ENCODE data around the gene SEZ6.
A peak's percentile ranks its signal among the peaks of the same experiment; 100 is the strongest.
"Not testable (repeated sequence)": the region's sequence is repeated elsewhere in the genome, so short reads cannot be mapped to it uniquely, and the experiment has no call there.

The SEZ6 gene

DNA sequence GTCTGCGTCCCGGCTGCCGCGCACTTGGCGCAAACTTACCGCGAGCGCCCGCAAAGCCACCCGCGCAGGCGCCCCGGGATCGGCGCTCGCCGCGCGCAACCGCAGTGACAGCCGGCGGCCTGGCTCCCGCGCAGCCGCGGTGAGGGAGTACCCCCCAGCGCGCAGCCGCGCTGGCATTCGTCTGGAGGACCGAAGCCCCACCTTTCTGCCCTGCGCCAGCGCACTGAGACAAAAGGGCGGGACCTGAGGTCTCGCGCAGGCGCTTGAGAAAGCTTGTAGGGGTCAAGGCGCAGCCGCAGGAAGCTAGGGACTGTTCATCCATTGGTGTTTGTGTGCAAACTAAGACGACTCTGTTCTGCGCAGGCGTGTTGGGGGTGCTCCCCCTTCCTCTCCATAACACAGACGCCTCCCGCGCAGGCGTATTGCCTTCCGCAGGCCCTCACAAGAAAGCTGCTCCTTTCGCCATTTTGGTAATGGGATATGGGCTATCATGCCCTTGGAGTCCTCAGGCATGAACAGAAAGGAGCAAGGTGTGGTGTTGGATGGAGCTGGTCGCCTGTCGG, 54.3 kb downstream of the SEZ6 start, which contains the start of gene PHF12:
PHF12 (minus strand) TSS at position 91 of the 563 bp plus-strand sequence. CDS start 558 bp downstream, outside the sequence.
- peak; percentile 99 for DNase-seq

DNA sequence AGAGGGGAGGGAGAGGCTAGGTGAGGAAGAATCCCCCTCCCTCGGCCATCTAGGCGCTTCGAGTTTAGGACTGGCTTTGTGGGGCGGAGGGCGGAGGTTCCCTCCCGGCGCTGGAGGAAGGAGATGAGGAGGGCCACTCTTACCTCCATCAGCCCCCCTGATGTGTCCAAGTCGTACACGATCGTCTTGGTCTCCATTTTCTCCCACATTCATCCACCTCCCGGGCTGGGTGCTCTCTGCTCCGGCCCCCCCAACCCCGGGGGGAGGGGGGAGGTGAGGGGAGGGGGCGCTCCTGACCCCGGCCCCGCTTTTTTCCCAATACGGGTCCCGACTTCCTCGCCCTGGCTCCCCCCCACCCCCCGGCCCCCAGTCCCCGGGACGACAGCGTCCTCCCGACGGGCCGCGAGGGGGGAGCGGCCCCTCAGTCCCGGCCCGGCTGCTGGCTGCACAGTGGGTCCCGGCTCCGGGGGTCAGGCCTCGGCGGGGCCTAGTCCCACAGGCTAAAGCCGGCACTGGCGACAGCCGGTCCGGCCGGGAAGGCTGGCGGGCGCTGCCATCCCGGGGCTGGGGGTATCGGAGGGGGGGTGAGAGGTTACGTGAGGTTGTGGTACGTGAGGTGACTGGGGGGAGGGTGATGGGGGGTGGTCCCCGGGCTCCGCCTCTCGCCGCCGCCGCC, 54.9 kb downstream of the SEZ6 start:
- no peak for DNase-seq

DNA sequence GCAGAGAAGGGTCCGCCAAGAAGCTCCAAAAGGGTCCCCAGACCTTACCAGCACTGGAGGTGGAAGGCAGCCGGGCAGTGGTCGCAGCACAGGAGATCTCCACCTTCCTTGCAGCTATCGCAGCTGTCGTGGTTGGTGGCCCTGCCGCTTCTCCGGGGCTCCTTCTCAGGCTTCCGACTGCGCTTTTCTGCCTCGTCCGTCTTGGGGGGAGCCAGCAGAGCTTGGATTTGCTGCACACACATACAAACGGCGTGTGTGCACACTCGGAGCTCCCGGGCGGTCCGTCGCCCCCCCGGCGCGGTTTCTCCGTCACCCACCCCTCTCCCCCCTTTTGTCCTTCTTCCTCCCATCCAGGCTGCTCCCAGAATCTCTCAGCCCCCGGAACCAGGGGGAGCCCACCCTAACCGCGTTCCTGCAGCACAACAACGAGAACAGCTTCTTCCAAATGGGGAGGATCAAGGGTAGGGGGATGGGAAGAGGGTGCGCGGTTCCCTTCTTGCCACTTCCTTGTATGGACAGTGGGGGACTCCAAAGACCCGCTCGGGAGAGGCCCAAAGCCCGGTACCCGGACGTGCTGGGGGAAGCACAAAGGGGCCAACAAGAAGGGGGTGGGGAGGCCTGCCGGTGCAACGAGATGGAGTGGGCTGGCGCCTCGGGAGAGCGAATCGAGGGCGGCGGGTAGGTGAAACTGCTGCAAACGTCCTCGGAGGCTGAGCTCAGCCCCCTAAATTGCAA, 55.6 kb downstream of the SEZ6 start:
- DNase-seq: peak; percentile 63

DNA sequence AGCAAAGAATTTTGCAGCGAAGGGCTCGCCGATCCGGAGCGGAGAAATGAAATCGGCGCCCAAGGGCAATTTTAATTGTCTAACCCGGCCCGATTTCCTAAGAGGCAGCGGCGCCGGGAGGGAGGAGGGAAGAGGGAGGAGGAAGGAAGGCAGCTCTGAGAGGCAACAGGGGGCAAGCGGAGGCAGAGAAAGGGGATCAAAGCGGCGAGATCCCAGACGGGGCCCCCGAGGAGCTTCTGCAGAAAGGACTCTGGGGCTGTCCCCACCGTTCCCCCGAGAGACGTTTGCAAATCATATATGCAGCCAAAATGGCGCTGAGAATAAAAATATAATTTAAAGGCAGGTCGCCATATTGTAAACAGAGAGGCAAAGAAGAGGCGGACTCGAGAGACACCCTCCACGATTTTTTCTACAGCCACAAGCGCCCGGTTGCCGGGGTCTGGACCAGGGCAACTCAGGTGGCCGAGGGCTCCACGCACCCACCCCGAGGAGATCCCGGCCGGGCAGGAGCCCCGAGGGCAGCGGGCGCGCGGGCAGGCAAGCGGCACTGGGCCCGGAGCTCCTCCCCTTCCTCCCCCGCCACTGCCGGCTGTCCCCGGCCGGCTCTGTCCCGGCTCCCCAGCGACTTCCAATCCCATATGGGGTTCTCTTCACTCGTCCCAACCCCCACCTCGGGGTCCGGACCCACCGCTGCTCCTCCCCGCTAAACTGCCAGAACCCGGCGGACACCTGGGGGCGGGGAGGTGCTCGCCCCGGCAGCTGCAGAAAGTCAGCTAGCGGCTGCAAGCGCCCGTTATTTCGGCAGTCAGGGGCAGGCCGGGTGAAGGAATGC, 56.4 kb downstream of the SEZ6 start:
- DNase-seq: peak; percentile 78

DNA sequence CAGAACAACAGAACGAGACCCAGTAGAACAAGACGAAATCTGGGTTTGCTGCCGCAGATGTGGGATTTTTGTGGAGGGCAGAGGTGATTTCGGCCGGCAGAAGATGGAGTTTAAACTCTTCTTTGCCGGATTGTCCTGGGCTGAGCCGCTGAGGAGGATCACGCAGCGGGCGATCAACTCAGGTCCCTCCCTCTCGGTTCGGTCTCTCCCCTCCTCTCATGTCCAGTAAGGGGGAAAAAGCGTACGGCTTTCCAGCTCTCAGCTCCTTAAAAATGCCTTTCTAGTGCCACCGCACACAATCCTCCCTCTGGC, 57.0 kb downstream of the SEZ6 start:
- DNase-seq: no peak

DNA sequence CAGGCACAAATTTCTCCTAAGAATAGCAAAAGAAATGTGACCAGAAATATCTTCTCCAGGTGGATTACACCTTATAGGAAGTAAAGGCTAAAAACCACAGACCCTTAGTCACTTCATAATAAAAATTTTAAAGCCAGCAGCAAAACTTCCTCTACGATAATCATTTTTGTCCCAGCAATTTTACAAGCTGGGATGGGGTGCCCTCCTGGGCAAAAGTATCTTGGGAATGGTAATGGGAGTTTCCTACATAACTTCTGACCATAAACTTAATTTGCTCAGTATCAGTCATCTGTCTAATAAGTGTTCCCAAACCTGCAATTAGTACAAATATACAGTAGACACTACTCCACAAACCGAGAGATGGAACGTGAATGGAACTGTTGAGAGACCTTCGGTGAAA, 57.5 kb downstream of the SEZ6 start:
- DNase-seq: no peak

DNA sequence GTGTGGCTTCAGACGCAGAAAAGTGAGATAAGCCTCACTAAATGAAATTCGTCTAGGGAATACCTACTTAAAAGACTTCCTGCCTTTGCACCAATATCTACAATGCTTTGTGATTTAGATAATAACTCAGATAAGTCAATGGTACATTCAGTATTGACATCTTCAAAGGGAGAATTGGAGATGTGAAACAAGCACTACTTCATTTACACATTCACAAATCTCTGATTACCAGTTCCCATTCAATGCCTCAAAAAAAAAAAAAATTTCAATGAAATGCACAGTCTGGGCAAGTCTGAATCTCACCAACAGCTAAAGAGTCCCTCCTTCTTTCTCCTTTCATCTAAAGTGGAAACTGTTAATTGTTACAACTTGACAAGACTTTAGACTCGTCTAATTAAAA, 58.2 kb downstream of the SEZ6 start:
- no peak for DNase-seq

DNA sequence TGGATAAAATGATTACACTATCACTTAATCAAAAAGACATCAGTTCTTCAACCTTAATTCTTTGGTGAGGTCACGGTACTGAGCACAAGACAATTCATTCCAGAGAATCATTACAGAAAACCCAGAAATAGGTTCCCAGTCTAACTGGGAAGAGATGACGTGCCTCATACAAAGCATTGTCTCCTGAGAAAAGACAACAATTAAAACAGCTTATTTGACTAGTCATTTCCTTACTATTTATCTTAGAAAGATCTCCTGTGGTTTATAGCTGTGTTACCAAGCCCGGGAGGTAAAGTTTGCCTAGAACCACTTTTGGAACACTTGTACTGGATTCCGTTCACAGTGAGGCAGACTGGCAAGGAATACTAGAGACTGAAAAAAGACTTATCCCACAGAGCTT, 59.6 kb downstream of the SEZ6 start:
- no peak for DNase-seq

DNA sequence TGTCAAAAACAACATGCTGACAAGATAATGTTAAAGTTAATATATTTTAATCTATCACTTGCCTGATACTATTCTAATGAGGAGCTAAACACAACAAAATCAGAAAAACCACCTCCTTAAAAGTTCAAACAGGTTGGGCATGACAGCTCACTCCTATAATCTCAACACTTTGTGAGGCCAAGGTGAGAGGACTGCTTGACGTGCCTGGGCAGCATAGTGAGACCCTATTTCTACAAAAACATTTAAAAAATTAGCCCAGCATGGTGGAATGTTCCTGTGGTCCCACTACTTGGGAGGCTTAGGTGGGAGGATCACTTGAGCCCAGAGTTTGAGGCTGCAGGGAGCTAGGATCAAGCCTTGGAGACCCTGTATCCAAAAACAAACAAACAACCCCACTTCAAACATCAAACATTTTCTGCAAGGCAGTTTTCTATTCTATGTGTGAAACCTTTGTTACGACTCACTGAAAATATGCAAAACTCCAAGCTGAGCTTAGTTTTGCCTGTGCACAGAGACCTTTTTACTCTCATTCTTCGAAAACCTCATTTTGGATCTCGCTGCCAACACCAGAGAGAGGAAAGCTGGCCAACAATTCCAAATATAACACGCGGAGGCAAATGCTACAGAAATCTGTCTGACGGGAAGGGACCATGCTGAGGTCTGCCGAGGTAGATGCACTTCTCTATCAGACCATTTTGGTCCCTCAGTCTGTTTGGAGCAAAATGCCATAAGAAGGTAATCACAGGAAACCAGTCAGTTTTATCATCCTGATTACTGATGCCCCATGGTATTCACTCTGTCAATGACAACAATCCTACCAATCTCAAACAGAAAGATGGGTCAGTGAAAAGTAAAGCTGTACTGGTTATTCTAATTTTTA, 60.7 kb downstream of the SEZ6 start:
- DNase-seq: no peak

DNA sequence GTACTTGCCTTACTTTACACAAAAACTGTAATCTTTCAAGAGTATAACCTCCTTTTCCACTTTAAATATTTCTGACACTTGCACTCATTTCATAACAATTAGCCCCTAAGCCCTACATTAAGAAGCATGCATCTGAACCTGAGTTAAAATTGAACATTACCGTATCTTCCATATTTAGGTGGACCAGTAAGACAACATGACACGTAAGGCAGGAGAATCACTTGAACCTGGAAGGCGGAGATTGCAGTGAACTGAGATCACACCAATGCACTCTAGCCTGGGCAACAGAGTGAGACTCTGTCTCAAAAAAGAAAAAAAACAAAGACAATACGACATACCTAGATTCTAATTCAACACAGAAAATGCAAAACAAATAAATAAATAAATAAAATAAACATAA, 61.5 kb downstream of the SEZ6 start:
- no peak for DNase-seq

DNA sequence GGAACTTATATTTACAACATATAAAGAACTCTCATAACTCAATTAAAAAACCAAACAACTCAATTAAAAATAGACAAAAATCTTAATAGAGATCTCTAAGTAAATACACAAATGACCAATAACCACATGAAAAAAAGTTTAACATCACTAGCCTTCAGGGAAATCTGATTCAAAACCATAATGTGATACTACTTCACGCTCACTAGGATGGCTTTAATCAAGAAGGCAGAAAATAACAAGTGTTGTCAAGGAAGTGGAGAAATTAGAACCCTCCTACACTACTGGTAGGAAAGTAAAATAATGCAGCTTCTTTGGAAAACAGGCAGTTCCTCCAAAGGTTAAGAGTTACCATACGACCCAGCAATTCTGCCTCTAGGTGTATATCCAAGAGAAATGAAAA, 62.9 kb downstream of the SEZ6 start:
- DNase-seq: no peak

DNA sequence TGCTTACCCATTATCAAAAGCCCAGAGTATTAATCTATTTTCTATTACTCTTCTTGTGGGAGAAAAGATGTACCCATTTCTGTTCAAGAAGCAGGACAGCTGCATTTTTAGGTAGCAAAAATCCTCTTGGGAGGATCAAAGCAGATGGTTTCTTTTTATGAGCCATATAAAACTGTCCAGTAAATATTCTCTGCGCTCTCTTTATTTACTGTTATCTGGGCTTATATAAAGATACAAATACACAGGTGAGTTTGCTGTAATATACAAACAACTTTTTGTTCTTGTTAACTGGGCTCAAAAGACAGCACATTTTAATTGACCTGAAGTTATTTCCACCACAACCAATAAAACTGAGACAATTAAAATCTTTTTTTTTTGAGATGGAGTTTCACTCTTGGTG, 64.6 kb downstream of the SEZ6 start:
- no peak for DNase-seq

DNA sequence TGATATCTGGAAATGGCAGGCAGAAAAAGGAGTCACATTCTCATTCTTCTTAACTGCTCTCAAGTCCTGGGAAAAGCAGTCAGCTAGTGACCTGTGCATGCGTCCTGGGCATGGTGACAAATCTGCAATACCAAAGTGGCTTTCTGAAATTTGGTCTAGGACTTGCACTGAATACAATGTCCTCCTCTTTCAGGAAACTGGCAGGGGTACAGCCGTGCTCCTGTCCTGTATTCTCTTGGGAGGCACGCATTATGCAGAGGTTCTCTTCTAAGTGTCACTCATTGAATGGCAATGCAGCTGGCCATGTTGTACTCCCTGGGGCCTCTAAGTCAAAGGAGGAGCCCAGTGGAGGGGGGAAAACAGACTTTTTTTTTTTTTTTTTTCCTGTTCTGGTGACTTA, 65.2 kb downstream of the SEZ6 start:
- DNase-seq: no peak

DNA sequence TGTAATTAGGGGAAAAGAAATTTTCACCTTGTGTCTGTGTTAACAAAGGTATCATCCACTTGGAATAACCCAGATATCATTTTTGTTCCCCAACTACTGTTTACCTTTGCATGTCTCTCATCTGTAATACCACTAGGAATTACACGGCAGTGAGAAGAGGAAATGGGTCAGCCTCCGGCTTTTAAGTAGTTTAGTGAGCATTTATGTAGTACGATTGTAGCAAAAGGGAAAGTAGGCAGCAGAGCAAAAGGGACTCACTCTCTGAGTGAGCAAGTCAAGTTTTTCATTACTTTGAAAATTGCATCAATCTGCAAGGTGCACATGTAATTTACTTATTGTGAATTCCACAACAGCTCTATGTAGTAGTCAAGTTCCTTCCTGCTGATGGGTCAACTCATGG, 65.7 kb downstream of the SEZ6 start:
- no peak for DNase-seq

DNA sequence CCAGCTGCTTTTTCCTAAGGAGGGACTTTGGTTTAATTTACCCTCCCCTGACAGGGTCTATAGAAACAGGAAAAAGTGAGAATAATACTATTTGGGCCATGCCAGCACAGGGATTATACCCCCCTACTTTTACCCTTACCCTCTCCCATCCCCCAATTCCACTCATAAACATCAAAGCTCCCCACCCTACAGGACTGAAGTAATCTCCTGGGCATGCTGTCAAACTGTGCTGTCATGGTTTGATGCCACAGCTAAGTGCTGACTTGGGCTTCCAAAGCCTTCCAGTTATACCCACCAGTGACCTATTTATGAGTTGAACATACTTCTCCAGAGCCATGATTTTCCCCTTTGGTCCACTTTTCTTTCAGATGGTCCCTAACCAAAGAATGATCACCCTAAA, 67.3 kb downstream of the SEZ6 start:
- no peak for DNase-seq

DNA sequence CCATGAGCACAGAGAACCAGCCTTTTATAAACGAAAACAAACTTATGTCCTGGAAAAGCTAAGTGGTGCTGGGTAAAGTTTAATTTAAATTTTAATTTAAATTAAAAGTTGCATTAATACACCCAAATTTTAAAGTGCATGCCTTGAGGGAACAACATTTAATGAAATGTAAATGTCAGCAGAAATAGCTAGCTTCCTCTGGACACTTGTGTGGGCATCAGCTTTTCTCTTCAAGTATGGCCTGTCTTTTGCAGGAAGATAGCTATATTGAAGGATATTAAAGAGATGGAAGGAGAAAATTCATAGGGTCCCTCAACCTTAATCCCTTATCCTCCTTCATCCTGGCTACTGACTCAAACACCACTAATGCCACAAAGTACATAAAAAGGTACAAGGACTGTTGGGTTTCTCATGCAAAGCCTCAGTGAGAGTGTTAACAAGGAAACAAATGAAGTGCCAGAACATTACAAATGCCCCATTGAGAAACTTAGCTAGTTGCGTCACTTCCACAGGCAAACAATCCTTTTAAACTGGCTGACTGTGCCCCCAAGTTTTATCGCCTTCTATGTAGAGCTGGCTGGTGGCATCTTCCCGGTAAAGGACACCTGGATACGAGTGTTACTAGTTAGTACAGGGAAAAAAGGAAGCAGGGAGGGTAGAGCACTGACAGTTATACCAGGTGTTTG, 68.6 kb downstream of the SEZ6 start:
- DNase-seq: no peak

DNA sequence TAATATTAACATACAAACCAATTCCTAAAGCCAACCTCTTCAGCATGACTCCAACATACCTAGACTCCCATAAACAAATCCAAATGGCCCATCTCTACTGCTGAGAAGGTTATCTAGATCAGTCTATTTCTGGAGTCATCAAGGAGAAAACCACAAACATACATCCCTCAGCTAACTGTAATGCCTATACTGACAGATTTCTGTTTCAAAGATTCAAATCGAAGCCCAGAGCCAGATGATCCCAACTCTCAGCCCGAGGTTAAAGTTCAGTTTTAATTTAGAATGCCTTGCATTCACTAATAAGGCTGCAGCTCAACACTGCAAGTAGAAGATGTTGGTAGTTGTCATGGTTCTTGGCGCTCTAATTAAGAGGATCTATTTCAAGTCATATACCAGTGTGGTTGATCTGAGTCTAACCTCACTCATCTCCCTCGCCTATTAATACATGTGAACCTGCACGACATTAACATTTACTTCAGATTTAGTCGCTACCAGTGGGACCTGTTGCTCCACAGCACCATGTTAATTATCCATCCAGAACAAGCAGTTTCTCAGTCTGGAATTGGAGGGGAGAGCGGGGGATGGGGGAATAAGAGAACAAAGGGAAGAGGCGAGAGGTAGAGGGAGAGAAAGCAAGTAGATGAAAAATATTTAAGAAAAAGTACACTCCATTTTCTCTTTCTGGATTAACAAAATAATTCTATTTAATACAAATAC, 69.9 kb downstream of the SEZ6 start:
- no peak for DNase-seq

DNA sequence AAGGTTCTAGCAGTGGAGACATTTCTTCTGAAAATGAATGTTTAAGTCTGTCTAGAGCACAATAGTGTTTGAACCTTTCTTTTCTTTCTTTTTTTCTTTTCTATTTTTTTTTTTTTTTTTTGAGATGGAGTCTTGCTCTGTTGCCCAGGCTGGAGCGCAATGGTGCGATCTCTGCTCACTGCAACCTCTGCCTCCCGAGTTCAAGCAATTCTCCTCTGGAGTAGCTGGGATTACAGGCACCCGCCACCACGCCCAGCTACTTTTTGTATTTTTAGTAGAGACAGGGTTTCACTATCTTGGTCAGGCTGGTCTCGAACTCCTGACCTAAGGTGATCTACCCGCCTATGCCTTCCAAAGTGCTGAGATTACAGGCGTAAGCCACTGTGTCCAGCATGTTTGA, 71.3 kb downstream of the SEZ6 start:
- not testable (repeated sequence) for DNase-seq

DNA sequence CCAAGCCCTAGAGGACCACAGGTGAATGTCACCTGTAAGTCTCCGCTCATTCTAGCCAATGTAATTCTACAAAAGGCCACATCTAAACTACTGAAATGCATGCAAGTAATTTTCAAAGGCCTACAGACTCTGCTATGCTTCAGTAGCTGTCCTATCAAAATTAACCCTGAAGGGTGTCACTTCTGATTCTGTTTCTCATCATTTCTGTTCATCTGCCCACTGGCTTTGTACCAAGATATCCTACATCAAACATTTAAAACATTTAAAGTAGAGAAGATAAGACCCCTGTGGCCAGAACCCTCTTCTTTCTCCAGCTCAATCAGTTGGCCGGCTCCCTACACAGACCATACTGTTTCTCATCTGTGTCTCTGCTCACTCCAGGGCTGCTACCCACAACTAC, 76.0 kb downstream of the SEZ6 start:
- no peak for DNase-seq

DNA sequence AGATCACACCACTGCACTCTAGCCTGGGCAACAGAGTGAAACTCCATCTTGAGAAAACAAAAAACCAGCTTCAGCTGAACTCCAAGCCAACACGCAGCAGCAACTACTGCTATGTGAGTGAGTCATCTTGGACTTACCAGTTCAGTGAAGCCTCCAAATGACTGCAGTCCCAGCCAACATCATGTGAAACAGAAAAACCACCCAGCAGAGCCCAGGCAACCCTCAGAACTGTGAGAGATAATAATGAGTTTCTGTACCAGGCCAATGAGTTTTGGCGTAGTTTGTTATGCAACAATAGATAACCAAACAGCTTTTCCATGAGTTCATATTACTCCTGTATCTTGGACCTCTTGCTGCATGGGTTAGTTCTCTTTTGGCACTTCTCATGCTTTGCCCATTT, 77.8 kb downstream of the SEZ6 start:
- DNase-seq: peak; percentile 30

DNA sequence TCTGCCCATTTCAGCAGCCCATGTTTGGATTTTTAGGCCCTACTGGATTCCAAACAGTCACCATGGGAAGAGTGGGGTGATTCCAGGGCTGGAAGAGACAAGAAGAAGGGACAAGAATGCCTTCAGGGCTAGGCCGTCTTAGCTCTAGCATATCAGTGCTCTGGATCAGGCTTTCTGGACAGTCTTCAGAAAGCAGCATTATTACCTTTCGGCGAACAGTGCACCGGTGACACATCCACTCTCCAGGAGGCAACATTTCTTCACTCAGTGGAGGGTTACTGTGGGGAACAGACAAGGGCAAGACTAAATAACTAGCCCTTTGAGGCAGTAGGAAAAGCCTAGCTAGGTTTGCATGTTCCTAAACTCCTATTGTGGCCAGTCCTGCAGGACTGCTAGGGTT, 79.0 kb downstream of the SEZ6 start:
- DNase-seq: no peak
